ENCODE measurements around the gene DDX19B. TPM values are rescaled to one million over a fixed set of nuclear protein-coding genes. Genes with fewer than 3 reads are reported as not detected.

DDX19B gene
- total and polyA plus RNA-seq, 9 of the 15 experiments (the other 6 are each of a cell fraction or from before 2014, with no cell fraction given), result 7.0 to 32.9 (median 19.3) TPM

GRCh38 chr16:70252355-70252988 is 46.5 kb upstream of the DDX19B start (continued):
- TF ChIP-seq UBTF (IDR thresholded peaks at IDR 0.05; ENCODE audit: borderline replicate concordance in 1 of 2, low read depth in 2 of 2, low read length in 2 of 2), result no peak
- TF ChIP-seq ZNF174 (CRISPR knock-in tag; IDR thresholded peaks at IDR 0.05), result no peak
- no peak for TF ChIP-seq ZNF280B (CRISPR knock-in tag; IDR thresholded peaks at IDR 0.05)
- TF ChIP-seq ZBTB34 (CRISPR knock-in tag; IDR thresholded peaks at IDR 0.05), result no peak
- TF ChIP-seq EP300 (IDR thresholded peaks at IDR 0.05; ENCODE audit: low read length), result peak; percentile 14; the same call in 1 of the 2 replicates
- TF ChIP-seq GTF2F1 (IDR thresholded peaks at IDR 0.05; ENCODE audit: low read depth, low read length), result no peak
- TF ChIP-seq STAT6 (CRISPR knock-in tag; IDR thresholded peaks at IDR 0.05), result no peak
- TF ChIP-seq CEBPG (CRISPR knock-in tag; IDR thresholded peaks at IDR 0.05), result no peak
- no peak for TF ChIP-seq CEBPG (tag; conservative IDR thresholded peaks at IDR 0.05 in 1 of 2, IDR thresholded peaks at IDR 0.05 in 1 of 2)
- TF ChIP-seq CEBPZ (IDR thresholded peaks at IDR 0.05; ENCODE audit: borderline replicate concordance, low read depth, low read length), result no peak
- TF ChIP-seq RNF2 (IDR thresholded peaks at IDR 0.05), result no peak
- TF ChIP-seq CAMTA2 (CRISPR knock-in tag; conservative IDR thresholded peaks at IDR 0.05), result no peak
- TF ChIP-seq BACH1 (tag; IDR thresholded peaks at IDR 0.05), result no peak
- TF ChIP-seq NFIX (CRISPR knock-in tag; IDR thresholded peaks at IDR 0.05; ENCODE audit: low read depth), result no peak
- TF ChIP-seq RBBP5 (IDR thresholded peaks at IDR 0.05; ENCODE audit: borderline replicate concordance, insufficient read depth, low read length, poor library complexity, severe bottlenecking), result no peak
- TF ChIP-seq SNRNP70 (optimal IDR thresholded peaks at IDR 0.05; ENCODE audit: low read depth, low read length), result no peak

Data from K562 (cell line).